Myocyte (in vitro differentiated cells): Measurements from ENCODE around the gene MRPL51. TPM values are rescaled to one million over a fixed set of nuclear protein-coding genes. Genes with fewer than 3 reads are reported as not detected.
A peak's percentile ranks its signal among the peaks of the same experiment; 100 is the strongest.

Experiments used
- DNase-seq: peaks from one replicate; pipeline ENCODE4 v3.0.0-alpha.2; 2012; ENCODE audit warnings: low read depth
- polyA plus RNA-seq: library from polyadenylated mRNA; unstranded; fragments of >200 nt; gene quantifications from one replicate; pipeline ENCODE4 v1.2.1, GENCODE V29; 2012; ENCODE audit warnings: missing spikeins
- total RNA-seq: library from RNA; depleted of rRNA; stranded (reverse); fragments of >200 nt; gene quantifications from 2 replicates; pipeline ENCODE4 v1.2.3, GENCODE V29; 2014

MRPL51 gene
- total RNA-seq: 66.5 and 92.2 TPM in 2 replicates
- polyA plus RNA-seq: 178 TPM

- peak; percentile 96 for DNase-seq
Measured at GRCh38 chr12:6492838-6493496, at the start of gene MRPL51. MRPL51 (minus strand) TSS chr12:6493262; CDS start chr12:6493136, 126 bp downstream.

- peak; percentile 48 for DNase-seq
Measured at GRCh38 chr12:6542209-6543009, 49.3 kb upstream of the MRPL51 start.

GRCh38 chr12:6541371-6542165 lies 48.5 kb upstream of the MRPL51 start:
- peak; percentile 53 for DNase-seq

GRCh38 chr12:6540181-6540877 lies 47.3 kb upstream of the MRPL51 start:
- DNase-seq: peak; percentile 99

GRCh38 chr12:6539707-6540134 lies 46.7 kb upstream of the MRPL51 start:
- peak; percentile 40 for DNase-seq

- no peak for DNase-seq
Measured at GRCh38 chr12:6539314-6539682, 46.2 kb upstream of the MRPL51 start.

GRCh38 chr12:6538420-6539313 lies 45.6 kb upstream of the MRPL51 start:
- DNase-seq: peak; percentile 96

- DNase-seq: peak; percentile 90
Measured at GRCh38 chr12:6537580-6538419, 44.7 kb upstream of the MRPL51 start.

GRCh38 chr12:6536894-6537579 lies 44.0 kb upstream of the MRPL51 start:
- DNase-seq: peak; percentile 60

- DNase-seq: peak; percentile 70
Measured at GRCh38 chr12:6535960-6536847, 43.1 kb upstream of the MRPL51 start.

GRCh38 chr12:6535697-6535946 lies 42.6 kb upstream of the MRPL51 start:
- peak; percentile 71 for DNase-seq

GRCh38 chr12:6534945-6535696 lies 42.1 kb upstream of the MRPL51 start:
- peak; percentile 70 for DNase-seq

- DNase-seq: no peak
Measured at GRCh38 chr12:6534695-6534944, 41.6 kb upstream of the MRPL51 start.

- peak; percentile 98 for DNase-seq
Measured at GRCh38 chr12:6533923-6534694, 41.0 kb upstream of the MRPL51 start, which contains the start of gene GAPDH. GAPDH (plus strand) TSS chr12:6534517; CDS start chr12:6534833, 316 bp downstream.

- DNase-seq: no peak
Measured at GRCh38 chr12:6533653-6533922, 40.5 kb upstream of the MRPL51 start.

- DNase-seq: peak; percentile 79
Measured at GRCh38 chr12:6532927-6533652, 40.0 kb upstream of the MRPL51 start.
